Endothelial cell (in vitro differentiated cells): Measurements from ENCODE around the gene DSG1. TPM values are rescaled to one million over a fixed set of nuclear protein-coding genes. Genes with fewer than 3 reads are reported as not detected.

Source experiments
- DNase-seq: peaks from one replicate; pipeline ENCODE4 v3.0.0; 2021; ENCODE audit warnings: low spot score
- H3K27ac Mint-ChIP-seq: one replicate; pipeline ENCODE4 v1.8.0; 2021; ENCODE audit warnings: mixed read lengths, inconsistent platforms; ENCODE audit not compliant: unreplicated experiment
- H3K27me3 Mint-ChIP-seq: one replicate; pipeline ENCODE4 v1.8.0; 2021; ENCODE audit warnings: mild to moderate bottlenecking, moderate library complexity, mixed read lengths, inconsistent platforms; ENCODE audit not compliant: unreplicated experiment
- H3K36me3 Mint-ChIP-seq: one replicate; pipeline ENCODE4 v1.8.0; 2021; ENCODE audit warnings: mild to moderate bottlenecking, low read depth, mixed read lengths, inconsistent platforms; ENCODE audit not compliant: unreplicated experiment
- H3K4me1 Mint-ChIP-seq: one replicate; pipeline ENCODE4 v1.8.0; 2021; ENCODE audit warnings: mild to moderate bottlenecking, mixed read lengths, inconsistent platforms; ENCODE audit not compliant: unreplicated experiment
- H3K4me3 Mint-ChIP-seq: one replicate; pipeline ENCODE4 v1.8.0; 2021; ENCODE audit warnings: mild to moderate bottlenecking, mixed read lengths, inconsistent platforms; ENCODE audit not compliant: unreplicated experiment
- H3K9me3 Mint-ChIP-seq: one replicate; pipeline ENCODE4 v1.8.0; 2021; ENCODE audit warnings: mixed read lengths, inconsistent platforms; ENCODE audit not compliant: unreplicated experiment
- total RNA-seq: library from RNA; stranded (reverse); fragmentation: NEBNext Ultra II Directional; extraction: Animal tissue kit (Norgen Biotek cat#: 25700); gene quantifications from one replicate; pipeline ENCODE4 v1.2.1, GENCODE V29; 2021; ENCODE audit not compliant: unreplicated experiment
- TF ChIP-seq, protein P1 (sequence below): fragments of 200-600 bp; sonication (generic); IDR thresholded peaks from one replicate; pipeline ENCODE4 v1.5.0; 2021; ENCODE audit warnings: antibody characterized with exemption; ENCODE audit not compliant: unreplicated experiment

Gene DSG1
- total RNA-seq, 1 donor from 2014 or later = not detected

DNA sequence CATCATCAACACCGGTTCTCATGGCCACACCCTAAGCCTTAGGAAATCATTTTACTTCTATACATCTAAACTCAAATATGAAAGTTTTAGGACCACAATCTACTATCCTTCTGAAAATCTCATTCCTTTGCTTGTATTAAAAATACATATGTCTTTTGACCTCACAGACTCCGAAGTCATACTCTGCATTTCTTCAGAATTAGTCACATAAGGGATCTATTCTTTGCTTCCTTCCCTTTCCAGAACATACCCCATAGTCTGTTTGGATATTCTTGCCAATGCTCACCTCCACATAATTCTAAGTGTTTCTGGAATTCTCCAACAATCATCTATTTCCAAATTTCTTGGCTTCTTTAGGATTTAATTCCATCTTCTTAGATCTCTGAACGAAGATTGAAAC lies 14.2 kb upstream of the DSG1 start:
- H3K36me3 Mint-ChIP-seq = no peaks in the 10 kb centered on the region
- DNase-seq = no peak
- H3K27me3 Mint-ChIP-seq = no peaks in the 10 kb centered on the region
- peaks cover 8% of the 10 kb centered on the region for H3K4me1 Mint-ChIP-seq
- no peaks in the 10 kb centered on the region for H3K9me3 Mint-ChIP-seq
- no peak overlapping the region for H3K27ac Mint-ChIP-seq
- TF ChIP-seq, protein P1, sequence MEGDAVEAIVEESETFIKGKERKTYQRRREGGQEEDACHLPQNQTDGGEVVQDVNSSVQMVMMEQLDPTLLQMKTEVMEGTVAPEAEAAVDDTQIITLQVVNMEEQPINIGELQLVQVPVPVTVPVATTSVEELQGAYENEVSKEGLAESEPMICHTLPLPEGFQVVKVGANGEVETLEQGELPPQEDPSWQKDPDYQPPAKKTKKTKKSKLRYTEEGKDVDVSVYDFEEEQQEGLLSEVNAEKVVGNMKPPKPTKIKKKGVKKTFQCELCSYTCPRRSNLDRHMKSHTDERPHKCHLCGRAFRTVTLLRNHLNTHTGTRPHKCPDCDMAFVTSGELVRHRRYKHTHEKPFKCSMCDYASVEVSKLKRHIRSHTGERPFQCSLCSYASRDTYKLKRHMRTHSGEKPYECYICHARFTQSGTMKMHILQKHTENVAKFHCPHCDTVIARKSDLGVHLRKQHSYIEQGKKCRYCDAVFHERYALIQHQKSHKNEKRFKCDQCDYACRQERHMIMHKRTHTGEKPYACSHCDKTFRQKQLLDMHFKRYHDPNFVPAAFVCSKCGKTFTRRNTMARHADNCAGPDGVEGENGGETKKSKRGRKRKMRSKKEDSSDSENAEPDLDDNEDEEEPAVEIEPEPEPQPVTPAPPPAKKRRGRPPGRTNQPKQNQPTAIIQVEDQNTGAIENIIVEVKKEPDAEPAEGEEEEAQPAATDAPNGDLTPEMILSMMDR = no peak
- H3K4me3 Mint-ChIP-seq = no peak overlapping the region

DNA sequence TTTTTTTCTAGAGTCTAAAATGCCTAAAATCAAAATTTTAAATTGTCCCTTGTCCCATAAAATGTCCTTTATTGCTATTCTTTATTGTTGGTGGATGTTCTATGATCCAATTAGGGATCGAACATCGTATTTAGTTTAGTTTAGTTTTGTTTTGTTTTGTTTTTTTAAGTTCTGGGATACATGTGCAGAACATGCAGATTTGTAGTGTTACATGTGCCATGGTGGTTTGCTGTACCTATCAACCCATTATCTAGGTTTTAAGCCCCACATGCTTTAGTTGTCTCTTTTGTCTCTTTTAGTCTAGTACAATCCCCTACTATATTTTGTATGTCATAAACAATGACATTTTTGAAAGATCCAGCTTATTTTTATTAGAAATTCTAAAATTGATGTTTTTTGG lies 8.8 kb upstream of the DSG1 start:
- no peak overlapping the region for H3K4me3 Mint-ChIP-seq
- TF ChIP-seq, protein P1 = no peak

DNA sequence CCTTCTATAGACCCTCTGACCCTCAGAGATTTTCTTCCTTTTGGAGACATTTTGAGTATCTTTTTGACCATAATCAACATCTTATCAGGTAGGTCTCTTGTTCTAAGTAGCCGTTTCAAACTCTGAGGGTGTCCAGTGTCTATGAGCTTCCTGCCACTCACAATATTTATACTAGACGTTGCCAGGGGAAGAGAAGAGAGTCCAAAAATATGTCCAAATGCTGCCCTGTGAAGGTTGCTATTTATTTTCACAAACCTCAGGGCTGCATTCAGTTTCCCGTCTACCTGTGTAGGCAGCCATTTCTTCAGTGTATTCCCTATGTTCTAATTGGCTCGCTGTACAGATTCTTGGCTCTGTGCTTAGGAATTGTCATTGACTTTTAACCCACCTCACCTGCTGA lies 986 bp upstream of the DSG1 start:
- Mint-ChIP-seq H3K27ac (no peak overlapping the region), H3K4me1 (no peaks in the 10 kb centered on the region), H3K36me3 (no peaks in the 10 kb centered on the region), H3K9me3 (no peaks in the 10 kb centered on the region), H3K4me3 (no peak overlapping the region), H3K27me3 (peaks cover 1% of the 10 kb centered on the region)
- no peak for DNase-seq
- TF ChIP-seq, protein P1 = no peak

More for the DNA sequence above, 8.8 kb upstream of the DSG1 start:
- Mint-ChIP-seq H3K27ac (no peak overlapping the region), H3K9me3 (no peaks in the 10 kb centered on the region), H3K36me3 (no peaks in the 10 kb centered on the region), H3K27me3 (no peaks in the 10 kb centered on the region), H3K4me1 (no peaks in the 10 kb centered on the region)
- DNase-seq = no peak

DNA sequence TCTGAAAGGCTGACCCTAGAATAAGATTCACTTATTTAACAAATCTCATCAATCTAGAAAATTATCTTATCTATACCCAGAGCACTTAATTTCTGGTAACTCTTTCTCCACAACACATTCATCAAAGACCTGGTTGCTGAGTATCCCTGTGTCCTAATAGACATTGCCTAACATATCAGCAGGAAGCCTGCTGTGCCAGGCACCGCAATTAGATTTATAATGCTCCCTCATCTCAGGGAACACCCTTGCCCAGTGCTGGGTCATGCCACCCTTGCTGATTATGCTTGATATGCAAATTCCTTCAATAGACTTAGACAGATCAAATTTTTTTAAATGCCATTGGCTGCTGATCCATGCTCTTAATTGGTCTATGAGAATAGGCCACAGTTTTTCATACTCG lies 3.8 kb downstream of the DSG1 start:
- no peaks in the 10 kb centered on the region for H3K36me3 Mint-ChIP-seq
- no peak for DNase-seq

DNA sequence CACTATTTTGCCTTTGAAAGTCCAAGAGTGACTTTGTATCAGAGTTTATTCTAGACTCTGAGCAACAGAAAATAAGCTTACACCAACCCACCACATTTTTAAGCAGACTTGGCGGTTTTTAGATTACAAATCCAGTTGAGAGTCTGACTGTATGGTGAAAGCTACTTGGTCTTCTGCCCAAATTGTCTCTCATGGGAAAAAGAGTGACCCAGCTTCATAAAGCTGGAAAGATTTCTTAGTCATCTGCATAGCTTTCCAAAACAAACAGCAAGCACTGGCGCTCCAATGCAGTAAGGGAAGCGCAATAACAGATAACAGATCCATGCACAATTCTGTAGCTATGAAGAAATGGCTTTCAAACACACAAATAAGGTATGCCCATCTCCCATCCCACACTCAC lies 7.1 kb downstream of the DSG1 start:
- TF ChIP-seq, protein P1 = no peak
- H3K27me3 Mint-ChIP-seq = no peaks in the 10 kb centered on the region
- H3K27ac Mint-ChIP-seq = no peak overlapping the region
- H3K36me3 Mint-ChIP-seq = no peaks in the 10 kb centered on the region
- H3K4me3 Mint-ChIP-seq = no peak overlapping the region
- DNase-seq = no peak
- no peaks in the 10 kb centered on the region for H3K9me3 Mint-ChIP-seq
- H3K4me1 Mint-ChIP-seq = peaks cover 3% of the 10 kb centered on the region

More for the DNA sequence above, 3.8 kb downstream of the DSG1 start:
- Mint-ChIP-seq H3K4me3 (no peak overlapping the region), H3K27me3 (no peaks in the 10 kb centered on the region), H3K27ac (no peak overlapping the region), H3K9me3 (no peaks in the 10 kb centered on the region), H3K4me1 (no peaks in the 10 kb centered on the region)
- TF ChIP-seq, protein P1 = no peak
